ENCODE measurements around the gene SLC30A2. TPM values are rescaled to one million over a fixed set of nuclear protein-coding genes. Genes with fewer than 3 reads are reported as not detected.

The SLC30A2 gene
- total and polyA plus RNA-seq, 9 of the 15 experiments (the other 6 are each of a cell fraction or from before 2014, with no cell fraction given) = 0.01 to 0.18 (median 0.06) TPM; not detected in 3

- TF ChIP-seq GTF3C2 (IDR thresholded peaks at IDR 0.05; ENCODE audit: borderline replicate concordance, extremely low read depth, insufficient read length) (no peak), ZNF778 (CRISPR knock-in tag; IDR thresholded peaks at IDR 0.05) (no peak), MYNN (IDR thresholded peaks at IDR 0.05) (no peak), MYNN (CRISPR knock-in tag; IDR thresholded peaks at IDR 0.05) (no peak), MEF2D (tag; conservative IDR thresholded peaks at IDR 0.05; ENCODE audit: low read depth) (no peak), SETDB1 (IDR thresholded peaks at IDR 0.05; ENCODE audit: low read length) (no peak), RNF2 (IDR thresholded peaks at IDR 0.05) (no peak), CBFA2T3 (IDR thresholded peaks at IDR 0.05) (no peak), ZNF316 (IDR thresholded peaks at IDR 0.05) (peak; percentile 18; the same call in 1 of the 2 replicates), ZNF12 (CRISPR knock-in tag; IDR thresholded peaks at IDR 0.05) (no peak), MCM3 (IDR thresholded peaks at IDR 0.05) (no peak), ZNF143 (CRISPR knock-in tag; IDR thresholded peaks at IDR 0.05) (no peak), RCOR1 (IDR thresholded peaks at IDR 0.05; ENCODE audit: borderline replicate concordance in 1 of 2, low read depth in 2 of 2, low read length in 2 of 2) (peak in 1 of 2 experiments; percentile 55; a peak in 1 of 4 replicates), NFYB (IDR thresholded peaks at IDR 0.05; ENCODE audit: extremely low read depth, insufficient read length) (no peak), POLR3A (IDR thresholded peaks at IDR 0.05; ENCODE audit: borderline replicate concordance, extremely low read depth, insufficient read depth, insufficient read length) (no peak), ZNF699 (CRISPR knock-in tag; IDR thresholded peaks at IDR 0.05; ENCODE audit: insufficient replicate concordance) (no peak), MAX (CRISPR knock-in tag; IDR thresholded peaks at IDR 0.05) (no peak), BMI1 (IDR thresholded peaks at IDR 0.05; ENCODE audit: low read length) (no peak), DIDO1 (tag; IDR thresholded peaks at IDR 0.05; ENCODE audit: low read depth) (no peak), POU5F1 (IDR thresholded peaks at IDR 0.05; ENCODE audit: borderline replicate concordance, low read depth, low read length, partially characterized antibody) (no peak), IRF9 (tag; IDR thresholded peaks at IDR 0.05) (no peak), ZNF431 (CRISPR knock-in tag; IDR thresholded peaks at IDR 0.05) (no peak), TBL1XR1 (IDR thresholded peaks at IDR 0.05; ENCODE audit: low read length in 2 of 2) (no peak), SRSF9 (IDR thresholded peaks at IDR 0.05; ENCODE audit: borderline replicate concordance, low read depth, low read length) (no peak), ZNF121 (CRISPR knock-in tag; conservative IDR thresholded peaks at IDR 0.05) (peak; percentile 9; the same call in 1 of the 2 replicates), YBX1 (IDR thresholded peaks at IDR 0.05) (no peak), PHF20 (IDR thresholded peaks at IDR 0.05; ENCODE audit: partially characterized antibody) (no peak), TFAP4 (CRISPR knock-in tag; IDR thresholded peaks at IDR 0.05; ENCODE audit: borderline replicate concordance) (no peak)
Measured at GRCh38 chr1:26089125-26089524, 43.2 kb upstream of the SLC30A2 start (continued).
